Endodermal cell (in vitro differentiated cells): ENCODE results near the gene PRKCA. TPM values are rescaled to one million over a fixed set of nuclear protein-coding genes. Genes with fewer than 3 reads are reported as not detected.
A peak's percentile ranks its signal among the peaks of the same experiment; 100 is the strongest.

Experiments
- DNase-seq: peaks from one replicate; pipeline ENCODE4 v3.0.0-alpha.2; 2017
- H3K27ac ChIP-seq: 2 replicates; pipeline ENCODE4 v1.5.1; 2013; ENCODE audit warnings: mild to moderate bottlenecking, low read depth, low read length, moderate library complexity
- H3K27me3 ChIP-seq: 2 replicates; pipeline ENCODE4 v1.6.1; 2013; ENCODE audit warnings: mild to moderate bottlenecking, low read length, moderate library complexity; ENCODE audit not compliant: insufficient read depth, control insufficient read depth, poor library complexity, severe bottlenecking
- H3K36me3 ChIP-seq: 2 replicates; pipeline ENCODE4 v1.7.0; 2013; ENCODE audit warnings: mild to moderate bottlenecking, low read length, moderate library complexity; ENCODE audit not compliant: control insufficient read depth, insufficient read depth
- H3K4me1 ChIP-seq: one replicate; pipeline ENCODE4 v1.7.0; 2013; ENCODE audit warnings: low read length; ENCODE audit not compliant: control insufficient read depth, insufficient read depth
- H3K4me3 ChIP-seq: 2 replicates; pipeline ENCODE4 v1.5.1; 2013; ENCODE audit warnings: mild to moderate bottlenecking, low read length, moderate library complexity
- H3K9ac ChIP-seq: 2 replicates; pipeline ENCODE4 v1.6.1; 2013; ENCODE audit warnings: mild to moderate bottlenecking, low read length, moderate library complexity; ENCODE audit not compliant: poor library complexity, severe bottlenecking; ENCODE audit errors: extremely low read depth
- H3K9me3 ChIP-seq: 2 replicates; pipeline ENCODE4 v1.6.1; 2013; ENCODE audit warnings: mild to moderate bottlenecking, low read length, moderate library complexity; ENCODE audit not compliant: control insufficient read depth
- H3K27ac Mint-ChIP-seq: 2 replicates; pipeline ENCODE4 v1.8.0; 2020; ENCODE audit warnings: mixed read lengths
- H3K27me3 Mint-ChIP-seq: 2 replicates; pipeline ENCODE4 v1.8.0; 2021; ENCODE audit warnings: mild to moderate bottlenecking, mixed read lengths; ENCODE audit not compliant: insufficient read depth
- H3K36me3 Mint-ChIP-seq: 2 replicates; pipeline ENCODE4 v1.8.0; 2020; ENCODE audit warnings: low read depth, mixed read lengths
- H3K4me1 Mint-ChIP-seq: 2 replicates; pipeline ENCODE4 v1.8.0; 2020; ENCODE audit warnings: mixed read lengths
- H3K4me3 Mint-ChIP-seq: 2 replicates; pipeline ENCODE4 v1.8.0; 2020; ENCODE audit warnings: mild to moderate bottlenecking, moderate library complexity, mixed read lengths
- H3K9me3 Mint-ChIP-seq: 2 replicates; pipeline ENCODE4 v1.8.0; 2020; ENCODE audit warnings: mild to moderate bottlenecking, mixed read lengths
- WGBS, 2 experiments: methylation state at CpG; one replicate each; pipeline versions ENCODE4 v1.1.5 to v1.1.7; 2013; ENCODE audit warnings: missing lambda C conversion rate in 2 of 2, mixed read lengths in 1 of 2; ENCODE audit not compliant: insufficient coverage in 1 of 2, insufficient read length in 1 of 2; 5-methylcytosine and 5-hydroxymethylcytosine counted together
- total RNA-seq, 2 donors: library from RNA; stranded (reverse); fragmentation: NEBNext Ultra II Directional in 1 of 2; extraction: Animal tissue kit (Norgen Biotek cat#: 25700) in 1 of 2; gene quantifications; 2 replicates in 1 of 2; 3 replicates in 1 of 2; pipeline ENCODE4 v1.2.1, GENCODE V29; 2021
- TF ChIP-seq, protein P1 (sequence below): fragments of 200-600 bp; sonication (generic); conservative IDR thresholded peaks from 2 replicates; pipeline ENCODE4 v1.5.0; 2021; ENCODE audit warnings: antibody characterized with exemption, mild to moderate bottlenecking

The PRKCA gene
- total RNA-seq, 2 donors from 2014 or later: 8.7 to 14.6 TPM

DNA sequence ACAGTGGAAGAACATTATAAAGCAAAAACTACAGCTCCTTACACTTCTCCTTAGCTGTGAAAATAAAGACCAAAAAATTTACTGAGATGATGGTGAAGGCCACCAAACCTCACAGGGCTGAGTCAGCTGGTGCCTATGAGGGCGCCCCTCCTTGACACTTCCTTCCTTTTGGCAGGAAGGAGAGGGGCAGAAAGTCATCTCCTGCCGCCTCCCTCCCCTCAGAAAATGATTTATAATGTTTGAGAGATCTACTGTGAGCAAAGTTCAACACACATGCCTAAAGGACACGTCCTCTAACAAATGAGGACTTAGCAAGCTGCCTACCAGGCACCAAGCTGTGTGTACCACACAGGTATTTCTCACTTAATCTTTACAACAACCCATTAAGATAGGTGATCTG is 245.7 kb downstream of the PRKCA start:
- Histone ChIP-seq H3K4me1 (peaks cover 8% of the 10 kb centered on the region), H3K36me3 (no peaks in the 10 kb centered on the region), H3K4me3 (no peak overlapping the region), H3K9ac (no peak overlapping the region), H3K27ac (no peak overlapping the region), H3K9me3 (peaks cover 7% of the 10 kb centered on the region), H3K27me3 (no peaks in the 10 kb centered on the region)
- TF ChIP-seq, protein P1, sequence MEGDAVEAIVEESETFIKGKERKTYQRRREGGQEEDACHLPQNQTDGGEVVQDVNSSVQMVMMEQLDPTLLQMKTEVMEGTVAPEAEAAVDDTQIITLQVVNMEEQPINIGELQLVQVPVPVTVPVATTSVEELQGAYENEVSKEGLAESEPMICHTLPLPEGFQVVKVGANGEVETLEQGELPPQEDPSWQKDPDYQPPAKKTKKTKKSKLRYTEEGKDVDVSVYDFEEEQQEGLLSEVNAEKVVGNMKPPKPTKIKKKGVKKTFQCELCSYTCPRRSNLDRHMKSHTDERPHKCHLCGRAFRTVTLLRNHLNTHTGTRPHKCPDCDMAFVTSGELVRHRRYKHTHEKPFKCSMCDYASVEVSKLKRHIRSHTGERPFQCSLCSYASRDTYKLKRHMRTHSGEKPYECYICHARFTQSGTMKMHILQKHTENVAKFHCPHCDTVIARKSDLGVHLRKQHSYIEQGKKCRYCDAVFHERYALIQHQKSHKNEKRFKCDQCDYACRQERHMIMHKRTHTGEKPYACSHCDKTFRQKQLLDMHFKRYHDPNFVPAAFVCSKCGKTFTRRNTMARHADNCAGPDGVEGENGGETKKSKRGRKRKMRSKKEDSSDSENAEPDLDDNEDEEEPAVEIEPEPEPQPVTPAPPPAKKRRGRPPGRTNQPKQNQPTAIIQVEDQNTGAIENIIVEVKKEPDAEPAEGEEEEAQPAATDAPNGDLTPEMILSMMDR: no peak
- H3K9me3 Mint-ChIP-seq: peaks cover 23% of the 10 kb centered on the region
- no peak for DNase-seq
- peak overlapping the region; percentile 44 for H3K27ac Mint-ChIP-seq
- H3K4me3 Mint-ChIP-seq: no peak overlapping the region
- WGBS, 2 experiments: 93% methylated on average over 2 of the region's 3 CpGs; no CpG with 5 or more reads in 1 of the 2 experiments
- H3K4me1 Mint-ChIP-seq: peaks cover 16% of the 10 kb centered on the region
- H3K27me3 Mint-ChIP-seq: peaks cover 2% of the 10 kb centered on the region
- no peaks in the 10 kb centered on the region for H3K36me3 Mint-ChIP-seq

- H3K9ac ChIP-seq: peak overlapping the region; percentile 11
- peaks cover 20% of the 10 kb centered on the region for H3K9me3 Mint-ChIP-seq
- H3K27ac ChIP-seq: no peak overlapping the region
- no peak overlapping the region for H3K4me3 ChIP-seq
- peaks cover 2% of the 10 kb centered on the region for H3K27me3 Mint-ChIP-seq
- TF ChIP-seq, protein P1: no peak
- H3K36me3 ChIP-seq: no peaks in the 10 kb centered on the region
- H3K4me1 ChIP-seq: peaks cover 8% of the 10 kb centered on the region
- H3K36me3 Mint-ChIP-seq: no peaks in the 10 kb centered on the region
- WGBS, 2 experiments: 86 to 88% methylated on average over 12 to 14 of the region's 14 CpGs
- H3K4me3 Mint-ChIP-seq: no peak overlapping the region
- no peaks in the 10 kb centered on the region for H3K27me3 ChIP-seq
- peaks cover 7% of the 10 kb centered on the region for H3K9me3 ChIP-seq
- no peak overlapping the region for H3K27ac Mint-ChIP-seq
- H3K4me1 Mint-ChIP-seq: peaks cover 19% of the 10 kb centered on the region
- DNase-seq: peak; percentile 77
Measured at GRCh38 chr17:66548659-66549310, 246.4 kb downstream of the PRKCA start.

- peak overlapping the region; percentile 48 for H3K27ac Mint-ChIP-seq
- 53 to 63% methylated on average over 2 to 3 of the region's 3 CpGs for whole genome bisulfite sequencing, 2 experiments
- peak overlapping the region; percentile 11 for H3K9ac ChIP-seq
Measured at GRCh38 chr17:66549311-66549704, 246.9 kb downstream of the PRKCA start.

More at GRCh38 chr17:66549311-66549704, 246.9 kb downstream of the PRKCA start:
- Mint-ChIP-seq H3K4me1 (peaks cover 19% of the 10 kb centered on the region), H3K9me3 (peaks cover 20% of the 10 kb centered on the region), H3K4me3 (no peak overlapping the region), H3K27me3 (peaks cover 2% of the 10 kb centered on the region), H3K36me3 (no peaks in the 10 kb centered on the region)
- Histone ChIP-seq H3K36me3 (no peaks in the 10 kb centered on the region), H3K9me3 (peaks cover 7% of the 10 kb centered on the region), H3K27me3 (no peaks in the 10 kb centered on the region), H3K4me1 (peaks cover 8% of the 10 kb centered on the region), H3K27ac (peak overlapping the region; percentile 56), H3K4me3 (no peak overlapping the region)
- TF ChIP-seq, protein P1: no peak
- peak; percentile 81 for DNase-seq
